ENCODE results near the gene PIM3.
A peak's percentile ranks its signal among the peaks of the same experiment; 100 is the strongest.

The PIM3 gene

GRCh38 chr22:50001388-50002231, 41.0 kb downstream of the PIM3 start:
- H2AFZ ChIP-seq (ENCODE audit: low read depth, low read length): no peak overlapping the region
- 82% methylated on average over 16 of the region's 16 CpGs for WGBS
- no peak overlapping the region for H3K27ac ChIP-seq (ENCODE audit: low read length, poor library complexity, severe bottlenecking)
- no peaks in the 10 kb centered on the region for H3K79me1 ChIP-seq (replicated peaks; ENCODE audit: low read length, poor library complexity, severe bottlenecking)
- H4K91ac ChIP-seq (ENCODE audit: low read length): no peak overlapping the region
- no peak overlapping the region for H3K9ac ChIP-seq (ENCODE audit: low read length)
- no peak overlapping the region for H2BK12ac ChIP-seq (ENCODE audit: low read length in 2 of 2)
- H2AK5ac ChIP-seq (ENCODE audit: low read length, severe bottlenecking): no peak overlapping the region
- H3K23ac ChIP-seq (ENCODE audit: low read length in 2 of 2): no peak overlapping the region
- H3K27me3 ChIP-seq (ENCODE audit: control insufficient read depth in 1 of 2, insufficient read depth in 1 of 2, low read length in 2 of 2): peaks cover 13 to 60% of the 10 kb centered on the region in 2 experiments
- no peaks in the 10 kb centered on the region for H3K9me3 ChIP-seq (ENCODE audit: control insufficient read depth, low read length)
- H3K4me1 ChIP-seq (ENCODE audit: control insufficient read depth, insufficient read depth, low read depth, low read length): peaks cover 9% of the 10 kb centered on the region
- no peak overlapping the region for H3K4ac ChIP-seq (ENCODE audit: low read depth in 1 of 2, low read length in 2 of 2)
- no peak overlapping the region for H2BK15ac ChIP-seq (ENCODE audit: low read depth, poor library complexity, severe bottlenecking)
- no peak overlapping the region for H3K18ac ChIP-seq (ENCODE audit: low read depth in 1 of 2, low read length in 2 of 2)
- H2BK120ac ChIP-seq (ENCODE audit: low read depth, low read length): no peak overlapping the region
- H2BK5ac ChIP-seq (ENCODE audit: low read depth, low read length, poor library complexity, severe bottlenecking): no peak overlapping the region
- no peak overlapping the region for H3K4me3 ChIP-seq (ENCODE audit: insufficient read depth in 1 of 2, low read depth in 1 of 2, low read length in 2 of 2)
- no peak overlapping the region for H3K4me2 ChIP-seq (ENCODE audit: low read length, poor library complexity, severe bottlenecking)
- no peak overlapping the region for H4K8ac ChIP-seq (ENCODE audit: low read length)
- no peak overlapping the region for H3K14ac ChIP-seq (ENCODE audit: low read length in 2 of 2)
- DNase-seq: no peak
- no peaks in the 10 kb centered on the region for H3K36me3 ChIP-seq (ENCODE audit: control insufficient read depth in 1 of 2, insufficient read depth in 2 of 2, low read depth in 1 of 2, low read length in 2 of 2)

GRCh38 chr22:50002791-50003190, 42.2 kb downstream of the PIM3 start:
- Histone ChIP-seq H3K4me2 (ENCODE audit: low read length, poor library complexity, severe bottlenecking) (no peak overlapping the region), H3K4me1 (ENCODE audit: control insufficient read depth, insufficient read depth, low read depth, low read length) (peaks cover 9% of the 10 kb centered on the region), H3K14ac (ENCODE audit: low read length in 2 of 2) (no peak overlapping the region), H2BK15ac (ENCODE audit: low read depth, poor library complexity, severe bottlenecking) (no peak overlapping the region), H4K91ac (ENCODE audit: low read length) (no peak overlapping the region), H3K9me3 (ENCODE audit: control insufficient read depth, low read length) (no peaks in the 10 kb centered on the region), H3K18ac (ENCODE audit: low read depth in 1 of 2, low read length in 2 of 2) (no peak overlapping the region), H3K23ac (ENCODE audit: low read length in 2 of 2) (no peak overlapping the region), H3K9ac (ENCODE audit: low read length) (no peak overlapping the region), H3K79me1 (replicated peaks; ENCODE audit: low read length, poor library complexity, severe bottlenecking) (no peaks in the 10 kb centered on the region), H2BK12ac (ENCODE audit: low read length in 2 of 2) (no peak overlapping the region), H4K8ac (ENCODE audit: low read length) (no peak overlapping the region), H2BK120ac (ENCODE audit: low read depth, low read length) (no peak overlapping the region), H2AFZ (ENCODE audit: low read depth, low read length) (no peak overlapping the region), H3K27me3 (ENCODE audit: control insufficient read depth in 1 of 2, insufficient read depth in 1 of 2, low read length in 2 of 2) (peaks cover 13 to 60% of the 10 kb centered on the region in 2 experiments), H2BK5ac (ENCODE audit: low read depth, low read length, poor library complexity, severe bottlenecking) (no peak overlapping the region), H2AK5ac (ENCODE audit: low read length, severe bottlenecking) (no peak overlapping the region), H3K27ac (ENCODE audit: low read length, poor library complexity, severe bottlenecking) (no peak overlapping the region), H3K4me3 (ENCODE audit: insufficient read depth in 1 of 2, low read depth in 1 of 2, low read length in 2 of 2) (no peak overlapping the region), H3K4ac (ENCODE audit: low read depth in 1 of 2, low read length in 2 of 2) (no peak overlapping the region), H3K36me3 (ENCODE audit: control insufficient read depth in 1 of 2, insufficient read depth in 2 of 2, low read depth in 1 of 2, low read length in 2 of 2) (no peaks in the 10 kb centered on the region)
- 78% methylated on average over 7 of the region's 7 CpGs for WGBS
- DNase-seq: peak; percentile 18

GRCh38 chr22:50004918-50005317, 44.3 kb downstream of the PIM3 start:
- Histone ChIP-seq H3K4ac (ENCODE audit: low read depth in 1 of 2, low read length in 2 of 2) (no peak overlapping the region), H2BK15ac (ENCODE audit: low read depth, poor library complexity, severe bottlenecking) (no peak overlapping the region), H3K36me3 (ENCODE audit: control insufficient read depth in 1 of 2, insufficient read depth in 2 of 2, low read depth in 1 of 2, low read length in 2 of 2) (no peaks in the 10 kb centered on the region), H3K18ac (ENCODE audit: low read depth in 1 of 2, low read length in 2 of 2) (no peak overlapping the region), H2BK12ac (ENCODE audit: low read length in 2 of 2) (no peak overlapping the region), H3K14ac (ENCODE audit: low read length in 2 of 2) (no peak overlapping the region), H2BK120ac (ENCODE audit: low read depth, low read length) (no peak overlapping the region), H4K91ac (ENCODE audit: low read length) (no peak overlapping the region), H4K8ac (ENCODE audit: low read length) (no peak overlapping the region), H3K9me3 (ENCODE audit: control insufficient read depth, low read length) (no peaks in the 10 kb centered on the region), H3K4me1 (ENCODE audit: control insufficient read depth, insufficient read depth, low read depth, low read length) (peaks cover 2% of the 10 kb centered on the region), H3K27ac (ENCODE audit: low read length, poor library complexity, severe bottlenecking) (no peak overlapping the region), H3K23ac (ENCODE audit: low read length in 2 of 2) (no peak overlapping the region), H2AFZ (ENCODE audit: low read depth, low read length) (no peak overlapping the region), H3K27me3 (ENCODE audit: control insufficient read depth in 1 of 2, insufficient read depth in 1 of 2, low read length in 2 of 2) (peaks cover 12 to 66% of the 10 kb centered on the region in 2 experiments), H2AK5ac (ENCODE audit: low read length, severe bottlenecking) (no peak overlapping the region), H3K9ac (ENCODE audit: low read length) (no peak overlapping the region), H2BK5ac (ENCODE audit: low read depth, low read length, poor library complexity, severe bottlenecking) (no peak overlapping the region), H3K4me3 (ENCODE audit: insufficient read depth in 1 of 2, low read depth in 1 of 2, low read length in 2 of 2) (no peak overlapping the region), H3K79me1 (replicated peaks; ENCODE audit: low read length, poor library complexity, severe bottlenecking) (no peaks in the 10 kb centered on the region), H3K4me2 (ENCODE audit: low read length, poor library complexity, severe bottlenecking) (no peak overlapping the region)
- WGBS: 64% methylated on average over 3 of the region's 4 CpGs
- DNase-seq: no peak

- H3K23ac ChIP-seq (ENCODE audit: low read length in 2 of 2): no peak overlapping the region
These were observed 46.5 kb downstream of the PIM3 start for GRCh38 chr22:50007057-50007511.

More at GRCh38 chr22:50007057-50007511, 46.5 kb downstream of the PIM3 start:
- H3K4me3 ChIP-seq (ENCODE audit: insufficient read depth in 1 of 2, low read depth in 1 of 2, low read length in 2 of 2): no peak overlapping the region
- H2BK120ac ChIP-seq (ENCODE audit: low read depth, low read length): no peak overlapping the region
- H3K36me3 ChIP-seq (ENCODE audit: control insufficient read depth in 1 of 2, insufficient read depth in 2 of 2, low read depth in 1 of 2, low read length in 2 of 2): no peaks in the 10 kb centered on the region
- H3K4me1 ChIP-seq (ENCODE audit: control insufficient read depth, insufficient read depth, low read depth, low read length): peaks cover 3% of the 10 kb centered on the region
- no peaks in the 10 kb centered on the region for H3K79me1 ChIP-seq (replicated peaks; ENCODE audit: low read length, poor library complexity, severe bottlenecking)
- H3K27me3 ChIP-seq (ENCODE audit: control insufficient read depth in 1 of 2, insufficient read depth in 1 of 2, low read length in 2 of 2): peaks cover 25 to 66% of the 10 kb centered on the region in 2 experiments
- no peak overlapping the region for H2BK5ac ChIP-seq (ENCODE audit: low read depth, low read length, poor library complexity, severe bottlenecking)
- no peak overlapping the region for H3K18ac ChIP-seq (ENCODE audit: low read depth in 1 of 2, low read length in 2 of 2)
- no peak overlapping the region for H3K4me2 ChIP-seq (ENCODE audit: low read length, poor library complexity, severe bottlenecking)
- no peak overlapping the region for H4K91ac ChIP-seq (ENCODE audit: low read length)
- no peak overlapping the region for H3K4ac ChIP-seq (ENCODE audit: low read depth in 1 of 2, low read length in 2 of 2)
- DNase-seq: no peak
- H3K27ac ChIP-seq (ENCODE audit: low read length, poor library complexity, severe bottlenecking): no peak overlapping the region
- no peak overlapping the region for H3K9ac ChIP-seq (ENCODE audit: low read length)
- H4K8ac ChIP-seq (ENCODE audit: low read length): no peak overlapping the region
- no peak overlapping the region for H2AK5ac ChIP-seq (ENCODE audit: low read length, severe bottlenecking)
- no peak overlapping the region for H3K14ac ChIP-seq (ENCODE audit: low read length in 2 of 2)
- no peak overlapping the region for H2BK12ac ChIP-seq (ENCODE audit: low read length in 2 of 2)
- H2BK15ac ChIP-seq (ENCODE audit: low read depth, poor library complexity, severe bottlenecking): no peak overlapping the region
- H2AFZ ChIP-seq (ENCODE audit: low read depth, low read length): no peak overlapping the region
- WGBS: 89% methylated on average over 1 of the region's 3 CpGs
- H3K9me3 ChIP-seq (ENCODE audit: control insufficient read depth, low read length): no peaks in the 10 kb centered on the region

Data from mesenchymal stem cell (in vitro differentiated cells and primary cell).